HG03139 (cell line): ENCODE measurements around the gene ABCC3.

Experiments used
- ATAC-seq: cut with Tn5 transposase; IDR thresholded peaks from one replicate; pipeline ENCODE4 v1.9.1; 2021; ENCODE audit not compliant: unreplicated experiment

The ABCC3 gene

DNA sequence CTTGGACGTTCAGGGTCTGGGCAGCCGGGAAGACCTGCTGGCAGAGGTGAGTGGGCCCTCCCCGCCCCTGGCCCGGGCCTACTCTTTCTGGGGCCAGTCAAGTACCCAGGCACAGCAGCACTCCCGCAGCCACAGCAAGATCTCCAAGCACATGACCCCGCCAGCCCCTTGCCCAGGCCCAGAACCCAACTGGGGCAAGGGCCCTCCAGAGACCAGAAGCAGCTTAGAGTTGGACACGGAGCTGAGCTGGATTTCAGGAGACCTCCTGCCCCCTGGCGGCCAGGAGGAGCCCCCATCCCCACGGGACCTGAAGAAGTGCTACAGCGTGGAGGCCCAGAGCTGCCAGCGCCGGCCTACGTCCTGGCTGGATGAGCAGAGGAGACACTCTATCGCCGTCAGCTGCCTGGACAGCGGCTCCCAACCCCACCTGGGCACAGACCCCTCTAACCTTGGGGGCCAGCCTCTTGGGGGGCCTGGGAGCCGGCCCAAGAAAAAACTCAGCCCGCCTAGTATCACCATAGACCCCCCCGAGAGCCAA lies 8.6 kb upstream of the ABCC3 start:
- no peak for ATAC-seq

DNA sequence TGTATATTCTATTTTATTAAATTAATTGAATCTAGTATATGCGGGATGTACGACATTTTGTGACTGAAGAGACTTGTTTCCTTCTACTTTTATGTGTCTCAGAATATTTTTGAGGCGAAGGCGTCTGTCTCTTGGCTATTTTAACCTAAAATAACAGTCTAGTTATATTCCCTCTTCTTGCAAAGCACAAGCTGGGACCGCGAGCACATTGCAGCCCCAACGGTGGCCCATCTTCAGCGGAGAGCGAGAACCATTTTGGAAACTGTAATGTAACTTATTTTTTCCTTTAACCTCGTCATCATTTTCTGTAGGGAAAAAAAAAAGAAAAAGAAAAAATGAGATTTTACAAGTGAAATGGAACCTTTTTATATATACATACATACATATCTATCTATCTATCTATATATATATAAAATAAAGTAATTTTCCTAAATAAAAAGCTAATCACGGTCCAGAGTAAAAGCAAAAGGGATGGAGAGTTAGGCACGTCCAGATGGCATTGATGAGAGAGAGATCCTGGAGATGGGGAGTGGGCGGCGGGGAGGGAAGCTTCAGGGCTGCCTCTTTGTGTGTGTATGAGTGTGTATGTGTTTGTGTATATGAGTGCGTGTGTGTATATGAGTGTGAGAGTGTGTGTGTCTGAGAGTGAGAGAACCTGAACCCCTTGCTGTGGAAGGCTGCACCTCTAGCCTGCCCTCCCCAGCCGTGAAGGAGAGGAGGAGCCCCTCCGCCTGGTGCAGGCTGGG lies 7.5 kb upstream of the ABCC3 start:
- no peak for ATAC-seq

DNA sequence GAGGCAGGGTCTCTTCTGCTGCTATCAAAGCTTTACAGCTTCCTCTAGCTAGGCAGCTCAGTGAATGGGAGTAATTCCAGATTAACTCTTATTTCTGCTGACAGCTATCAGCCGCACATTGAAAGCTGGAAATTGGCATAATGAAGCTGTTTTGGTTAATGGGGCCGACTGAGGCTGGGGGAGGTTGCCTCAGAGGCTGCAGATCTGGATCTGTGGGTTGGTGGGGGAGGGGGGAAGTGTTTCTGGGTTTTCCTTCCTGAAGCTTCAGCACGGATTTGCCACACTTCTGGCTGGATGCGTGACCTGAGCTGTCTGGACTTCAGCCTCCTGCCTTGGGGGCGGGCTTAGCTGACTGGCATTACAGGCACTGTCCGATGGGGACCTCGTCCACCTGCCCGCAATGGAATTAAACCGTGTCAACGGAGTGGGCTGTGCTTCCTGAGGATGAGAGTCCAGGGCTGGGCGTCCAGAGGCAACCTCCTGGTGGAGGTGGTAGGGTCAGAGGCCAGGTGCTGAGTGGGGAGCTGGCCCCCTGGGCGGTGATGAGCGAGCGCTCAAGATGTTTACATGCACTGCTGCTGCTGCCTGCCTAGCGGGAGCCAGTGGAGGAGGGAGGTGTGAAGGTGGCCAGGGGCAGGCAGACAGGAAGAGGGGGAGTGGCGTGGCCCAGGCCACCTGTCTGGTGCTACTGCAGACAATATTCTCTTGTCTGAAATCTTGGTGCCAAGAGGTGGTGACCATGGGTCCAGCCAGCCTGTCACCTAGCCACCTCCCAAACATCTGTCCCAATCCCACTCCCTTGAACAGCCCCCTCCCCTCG lies 6.7 kb upstream of the ABCC3 start:
- no peak for ATAC-seq

DNA sequence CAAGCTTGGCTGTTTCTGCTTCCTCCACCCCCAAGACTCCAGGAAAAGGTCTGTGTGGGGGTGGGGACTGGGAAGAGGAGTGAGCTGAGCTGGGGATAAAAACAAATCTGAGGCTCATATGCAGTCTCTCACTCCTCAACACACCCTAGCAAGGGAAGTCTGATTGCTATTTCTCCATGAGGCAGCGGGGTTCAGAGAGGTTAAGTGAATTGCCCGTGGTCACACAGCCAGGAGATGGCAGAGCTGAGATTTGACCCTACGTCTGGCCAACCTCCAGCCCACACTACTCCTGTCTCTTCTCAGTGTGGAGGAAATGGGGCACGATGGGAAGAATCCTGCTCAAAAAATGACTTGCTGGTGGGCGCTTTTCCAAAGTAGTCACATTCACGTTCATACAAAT lies 4.8 kb upstream of the ABCC3 start:
- no peak for ATAC-seq

DNA sequence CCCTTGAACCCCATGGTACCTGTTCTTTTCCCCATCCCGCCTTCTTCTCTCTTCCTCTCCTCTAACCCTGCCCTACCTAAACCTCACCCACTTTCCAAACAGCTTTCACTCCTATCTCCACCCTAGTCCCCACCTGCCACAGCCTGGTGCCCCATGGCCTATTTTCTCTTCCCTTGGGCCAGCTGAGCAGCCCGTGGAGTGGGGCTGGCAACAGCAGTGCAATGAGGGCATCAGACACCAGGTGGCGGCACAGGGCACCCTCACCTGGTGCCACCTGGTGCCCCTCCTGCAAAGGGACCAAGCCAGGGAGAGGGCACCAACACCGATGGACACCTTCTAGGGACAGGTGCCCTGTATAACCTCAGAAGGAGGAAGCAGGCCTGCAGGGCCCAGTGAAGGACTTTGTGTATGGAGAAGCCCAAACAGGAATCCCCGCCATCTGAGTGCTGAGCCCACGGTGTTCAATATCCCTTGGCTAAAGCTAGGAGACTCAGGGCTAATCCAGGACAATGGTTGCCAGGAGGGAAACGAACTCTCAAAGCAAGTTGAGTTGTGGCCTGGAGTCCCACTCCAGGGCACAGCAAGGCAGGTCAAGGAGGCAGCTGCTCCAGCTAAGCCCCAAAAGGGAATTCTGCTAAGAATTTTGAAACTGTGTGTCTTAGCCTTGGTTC lies 4.0 kb upstream of the ABCC3 start:
- no peak for ATAC-seq

DNA sequence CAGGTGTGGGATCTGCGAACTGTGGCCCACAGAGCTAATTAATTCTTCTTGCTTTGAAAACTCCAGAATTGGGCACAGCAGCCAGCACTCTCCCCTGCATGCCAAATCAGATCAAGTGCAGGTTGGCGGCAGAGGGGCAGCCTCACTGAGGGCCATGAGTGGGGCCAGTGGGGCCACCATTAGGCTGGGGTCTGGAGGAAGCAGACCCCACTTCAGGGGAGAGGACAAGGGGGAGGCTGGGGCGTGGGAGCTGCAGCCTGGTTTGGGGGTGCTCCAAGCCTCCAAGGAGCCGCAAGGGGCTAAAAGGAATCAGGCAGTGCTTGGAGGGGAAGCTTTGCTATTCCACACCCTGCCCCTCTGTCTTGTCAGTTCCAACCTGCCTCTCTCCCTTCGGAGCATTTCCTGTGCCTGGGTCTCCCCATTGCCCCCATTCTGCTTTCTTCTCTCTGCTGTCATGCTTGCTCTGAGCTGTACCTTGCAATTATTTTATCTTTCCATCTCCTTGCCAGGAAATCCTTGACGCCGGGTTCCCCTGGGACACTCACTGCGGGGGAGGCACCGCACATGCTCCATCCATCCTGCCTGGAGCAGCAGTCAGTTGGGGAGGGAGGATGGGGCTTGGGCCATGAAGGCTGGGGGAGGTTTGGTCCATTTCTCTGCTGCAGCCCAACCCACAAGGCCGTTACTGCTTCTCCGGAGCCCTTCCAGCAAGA lies 3.3 kb upstream of the ABCC3 start:
- no peak for ATAC-seq

DNA sequence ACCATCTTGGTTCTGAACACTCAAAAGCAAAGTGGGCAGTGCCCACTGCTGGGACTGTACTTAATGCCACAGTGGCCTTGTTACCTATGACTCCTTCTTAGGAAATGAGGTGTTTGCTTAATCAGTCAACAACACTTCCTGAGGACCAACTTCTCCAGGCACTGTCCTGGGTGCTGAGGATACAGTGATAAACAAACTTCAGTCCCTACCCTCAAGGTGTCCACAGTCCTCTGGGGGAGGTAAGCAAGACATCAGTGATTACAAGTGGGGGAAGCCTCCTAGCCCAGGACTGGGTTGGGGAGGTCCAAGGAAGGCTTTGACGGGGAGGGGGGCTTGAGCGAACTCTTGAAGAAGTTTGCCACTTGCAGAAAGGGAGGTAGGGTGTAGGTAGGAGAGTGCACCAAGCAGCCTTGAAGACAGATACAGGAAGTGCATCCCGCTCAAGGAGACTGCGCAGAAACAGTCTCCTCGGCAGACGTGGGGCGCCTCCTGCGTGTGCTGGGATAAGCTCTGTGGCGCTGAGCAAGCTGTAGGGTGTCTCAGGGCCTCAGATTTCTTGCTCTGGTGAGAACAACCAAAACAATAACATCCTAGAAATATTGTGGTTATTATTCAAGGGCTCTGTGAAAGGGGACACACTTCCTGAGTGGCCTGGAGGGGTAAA lies 2.6 kb upstream of the ABCC3 start:
- ATAC-seq: no peak

DNA sequence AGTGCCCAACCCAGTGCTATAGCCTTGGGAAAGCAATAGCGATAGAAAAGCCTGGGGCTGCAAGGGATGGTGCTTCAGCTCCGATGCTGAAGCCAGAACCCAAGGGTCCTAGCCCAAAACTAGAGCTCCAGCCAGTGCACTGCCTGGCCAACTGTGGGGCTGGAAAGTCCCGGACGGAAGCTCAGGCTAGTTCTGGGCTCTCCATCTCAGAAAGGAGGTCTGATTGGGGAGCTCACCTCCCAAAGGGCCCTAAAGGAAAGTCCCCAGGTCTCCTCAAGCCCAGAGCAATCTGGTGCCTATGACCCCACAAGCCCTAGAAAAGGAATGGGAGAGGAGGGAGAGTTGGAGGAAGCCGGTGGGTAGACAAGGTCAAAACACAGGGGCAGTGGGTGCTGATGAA lies 2.0 kb upstream of the ABCC3 start:
- ATAC-seq: no peak

DNA sequence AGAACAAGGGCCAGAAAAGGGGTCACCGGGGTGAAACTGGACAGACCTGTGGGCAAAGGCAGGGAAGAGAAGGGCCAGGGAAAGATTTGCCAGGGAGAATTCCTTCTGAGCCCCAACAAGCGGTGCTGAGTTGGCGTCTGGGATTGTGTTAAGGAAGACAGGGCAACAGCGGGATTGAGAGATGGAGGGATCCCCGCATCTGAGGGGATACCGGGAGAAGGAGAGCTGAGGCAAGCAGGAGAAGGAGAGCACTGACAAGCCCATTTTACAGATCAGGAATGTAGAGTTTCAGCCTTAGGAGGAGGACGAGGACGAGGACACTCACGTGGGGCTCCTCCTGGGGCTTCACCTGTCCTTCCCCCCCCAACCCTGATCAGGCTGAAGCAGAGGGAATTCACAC lies 998 bp upstream of the ABCC3 start:
- ATAC-seq: no peak

DNA sequence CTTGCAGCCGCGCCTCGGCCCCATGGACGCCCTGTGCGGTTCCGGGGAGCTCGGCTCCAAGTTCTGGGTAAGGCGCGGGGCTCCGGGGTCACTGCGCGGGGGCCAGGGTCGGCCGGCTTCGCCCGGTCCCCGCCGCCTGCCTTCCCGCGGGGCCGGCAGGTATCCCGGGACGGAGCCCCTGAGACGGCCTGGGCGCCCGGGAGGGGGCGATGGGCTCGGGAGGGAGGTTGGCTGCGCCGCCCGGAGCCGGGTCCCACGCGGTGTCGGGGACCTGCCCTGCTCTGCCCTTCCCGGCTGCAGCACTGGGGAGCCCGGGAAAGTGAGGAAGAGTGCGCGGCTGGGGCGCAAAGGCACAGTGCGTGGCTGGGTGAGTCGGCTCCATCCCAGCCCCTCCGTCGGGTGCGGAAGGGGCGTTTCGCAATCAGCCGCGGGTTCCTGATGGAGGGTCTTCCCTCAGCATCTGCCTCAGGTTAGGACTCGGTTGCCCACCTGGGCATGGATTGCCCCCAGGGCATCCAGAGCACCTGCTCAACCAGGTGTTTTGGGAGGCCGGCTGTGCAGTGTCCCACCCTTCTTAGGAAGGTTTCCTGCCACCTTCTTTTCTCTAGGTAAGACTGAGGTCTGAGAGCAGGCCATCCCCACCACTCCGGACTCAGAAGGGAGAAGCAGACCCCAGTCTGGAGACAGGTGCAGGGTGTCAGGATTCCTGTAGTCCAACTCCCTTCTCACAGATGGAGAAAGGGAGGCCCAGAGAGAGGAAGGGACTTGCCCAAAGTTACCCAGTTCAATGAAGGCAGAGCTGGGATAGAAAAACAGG lies 442 bp downstream of the ABCC3 start:
- no peak for ATAC-seq

DNA sequence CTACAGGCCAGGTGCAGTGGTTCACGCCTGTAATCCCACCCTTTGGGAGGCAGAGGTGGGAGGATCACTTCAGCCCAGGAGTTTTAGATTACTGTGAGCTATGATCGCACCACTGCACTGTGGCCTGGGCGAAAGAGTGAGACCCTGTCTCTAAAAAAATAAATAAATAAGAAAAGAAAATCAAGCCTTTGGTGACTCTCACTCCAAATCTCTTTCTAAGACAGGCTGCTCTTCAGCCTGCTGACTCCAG lies 976 bp downstream of the ABCC3 start:
- ATAC-seq: no peak

DNA sequence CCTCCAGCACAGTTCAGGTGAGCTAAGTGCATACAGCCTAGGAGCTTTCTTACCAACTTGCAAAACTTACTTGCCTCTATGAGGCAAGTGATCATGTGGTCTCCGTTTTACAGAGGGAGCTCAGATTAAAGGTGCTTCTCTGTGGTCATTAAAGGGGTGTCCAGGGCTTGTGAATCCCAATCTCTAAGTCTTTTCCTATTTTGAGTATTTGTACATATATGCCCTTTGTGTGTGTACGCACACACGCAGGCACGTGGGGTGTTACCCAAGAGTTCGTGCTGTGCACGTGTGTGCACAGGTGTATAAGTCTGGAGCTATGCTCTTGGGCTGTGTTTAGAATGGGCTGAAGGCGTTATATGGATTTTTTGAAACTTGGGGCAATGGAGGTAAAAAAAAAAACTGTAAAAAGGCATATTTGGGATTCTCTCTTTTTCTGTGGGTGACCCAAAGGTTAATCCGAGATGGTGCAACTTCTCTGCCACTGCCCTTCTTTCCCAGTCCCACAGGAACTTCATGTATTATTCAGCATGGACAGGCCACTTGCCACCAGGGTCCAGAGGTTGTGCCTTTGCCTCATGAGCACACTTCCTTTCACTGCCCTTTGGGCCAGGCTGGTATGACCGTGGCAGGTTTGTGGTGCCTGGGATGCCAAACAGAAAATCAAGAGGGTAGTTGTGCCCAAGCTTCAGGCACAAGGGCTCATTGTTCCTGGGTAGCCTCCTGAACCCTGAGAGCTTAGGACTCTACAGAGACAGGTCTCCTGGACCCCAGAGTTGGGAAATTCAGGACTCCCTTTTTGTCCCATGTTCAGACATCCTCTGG lies 1.5 kb downstream of the ABCC3 start:
- ATAC-seq: no peak

DNA sequence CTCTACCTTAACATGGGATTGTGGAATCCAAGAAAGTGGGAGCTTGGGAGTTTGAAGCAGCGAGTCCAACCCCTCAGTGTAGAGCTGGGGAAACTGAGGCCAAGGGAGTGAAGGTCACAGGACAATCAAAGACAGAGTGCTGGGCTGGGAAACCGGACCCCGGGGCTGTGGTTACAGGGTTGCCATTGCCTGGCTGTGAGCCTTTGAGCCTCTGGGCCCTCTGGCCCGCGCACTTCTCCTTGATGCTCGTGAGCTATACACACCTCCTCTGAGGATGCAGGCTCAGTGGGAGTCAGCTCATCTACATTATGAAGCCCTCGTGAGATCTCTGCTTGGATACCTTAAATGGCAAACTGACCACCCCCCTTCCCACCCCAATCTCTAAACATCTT lies 2.1 kb downstream of the ABCC3 start:
- ATAC-seq: no peak

DNA sequence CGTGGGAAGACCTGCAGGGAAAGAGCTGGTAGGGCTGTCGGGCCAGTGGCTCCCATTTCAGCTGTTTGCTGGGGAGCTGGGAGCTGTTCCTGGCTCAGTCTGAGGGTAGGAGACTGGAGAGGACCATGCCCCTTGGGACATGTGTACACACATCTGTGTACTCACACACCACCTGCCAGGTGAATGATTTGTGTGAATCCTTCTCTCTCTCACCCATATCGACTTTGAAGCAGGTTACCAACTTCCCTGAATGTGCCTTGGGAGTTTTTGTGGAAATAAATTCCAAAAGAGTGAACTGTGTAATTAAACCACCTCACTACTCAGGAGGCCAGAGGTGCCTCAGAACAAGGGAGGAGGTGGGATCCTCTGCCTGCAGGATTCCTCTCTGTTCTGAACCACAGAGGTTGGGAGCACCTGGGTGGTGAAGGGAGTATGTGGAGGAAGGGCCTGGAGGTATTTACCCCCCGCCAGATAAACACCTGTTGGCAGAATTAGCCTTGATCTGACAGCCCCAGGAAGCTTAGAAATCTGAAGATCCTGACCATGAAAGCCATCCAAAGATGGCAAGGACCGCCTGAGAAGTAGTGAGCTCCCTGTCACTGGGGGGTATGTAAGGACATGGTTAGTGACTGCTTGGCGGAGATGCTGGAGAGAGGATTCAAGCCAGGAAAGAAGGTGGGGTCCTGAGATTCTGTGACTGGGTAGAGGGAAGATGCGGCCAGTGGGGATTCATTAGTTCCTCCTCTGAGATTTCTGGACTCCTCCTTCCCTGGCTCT lies 3.3 kb downstream of the ABCC3 start:
- ATAC-seq: no peak

DNA sequence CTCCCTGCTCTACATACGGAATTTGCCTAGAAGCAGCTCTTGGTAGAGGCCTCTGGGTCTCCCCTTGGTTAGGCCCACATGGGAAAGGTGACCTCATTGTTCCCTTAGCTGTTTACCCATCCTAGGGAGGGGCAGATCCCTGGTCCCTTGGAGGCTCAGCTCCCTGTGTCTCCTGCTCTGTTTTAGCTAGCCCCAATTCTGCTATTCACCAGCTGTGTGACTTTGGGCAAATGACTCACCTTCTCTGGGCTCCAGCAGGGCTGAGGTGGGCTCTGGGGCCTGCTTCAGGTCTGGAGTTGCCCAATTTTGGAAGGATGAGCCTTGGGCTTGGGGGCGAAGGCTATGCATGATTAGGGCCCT lies 3.9 kb downstream of the ABCC3 start:
- no peak for ATAC-seq

DNA sequence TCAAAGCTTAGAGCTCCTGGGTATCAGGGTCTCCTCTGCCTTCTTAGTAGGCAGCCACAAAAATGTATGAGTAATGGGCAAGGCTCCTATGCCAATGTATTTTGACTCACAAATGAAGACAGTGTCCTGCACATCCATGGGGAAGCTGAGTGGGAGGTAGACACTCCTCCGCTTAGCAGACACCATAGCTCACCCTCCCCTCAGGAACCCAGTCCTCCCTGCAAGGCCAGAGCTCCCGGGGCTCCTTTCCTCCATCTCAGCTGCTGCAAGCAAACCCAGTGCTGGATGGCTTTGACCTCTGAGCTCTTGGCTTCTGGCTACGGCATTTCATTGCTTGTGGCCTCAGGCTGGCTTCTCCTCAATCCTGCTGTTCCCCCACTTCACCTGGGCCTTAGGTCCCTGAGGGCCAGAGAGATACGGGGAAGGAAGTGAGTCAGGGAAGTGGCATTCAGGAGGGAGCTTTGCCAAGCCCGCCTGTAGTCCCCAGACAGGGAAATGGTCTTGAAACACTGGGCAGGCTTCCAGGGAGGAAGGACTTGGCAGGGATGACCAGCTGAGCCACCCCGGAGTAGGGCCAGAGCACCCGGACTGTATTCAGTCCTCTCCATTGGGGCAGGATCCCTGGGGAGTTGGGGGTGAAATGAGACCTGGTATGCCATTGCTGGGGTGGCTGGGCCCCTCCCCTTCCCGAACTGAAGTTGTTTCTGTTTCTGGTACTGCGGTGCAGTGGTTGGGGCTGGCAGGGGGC lies 4.5 kb downstream of the ABCC3 start:
- no peak for ATAC-seq

DNA sequence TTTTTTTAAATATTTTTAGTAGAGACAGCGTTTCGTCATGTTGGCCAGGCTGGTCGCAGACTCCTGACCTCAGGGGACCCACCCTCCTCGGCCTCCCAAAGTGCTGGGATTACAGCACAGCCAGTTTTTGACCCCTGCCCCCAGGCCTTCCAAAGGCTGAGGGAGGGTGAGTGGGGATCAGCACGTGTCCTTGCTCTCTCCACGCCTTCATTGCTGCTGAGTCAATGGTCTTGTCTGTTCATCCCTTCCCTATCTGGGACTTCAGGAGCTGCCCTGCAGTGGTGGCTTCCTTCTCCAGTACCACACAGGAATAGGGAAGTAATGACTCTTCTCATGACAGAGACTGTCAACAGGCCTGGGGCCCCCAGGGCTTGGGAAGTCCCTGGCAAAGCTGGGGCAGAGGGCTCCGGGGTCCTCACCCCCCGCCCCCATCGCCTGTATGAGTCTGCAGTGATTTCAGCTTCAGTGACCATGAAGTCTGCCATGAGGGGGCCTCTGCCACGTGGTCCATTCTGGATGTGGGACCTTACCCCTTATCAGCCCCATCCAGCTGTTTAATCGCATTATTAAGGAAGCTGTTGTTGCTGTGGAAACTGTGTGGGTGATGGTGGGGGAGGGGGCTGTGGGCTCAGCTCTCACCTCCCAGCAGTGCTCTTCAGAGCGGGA lies 6.1 kb downstream of the ABCC3 start:
- no peak for ATAC-seq
